HEK293 (cell line): Measurements from ENCODE around the gene ERF.

Experiments
- GLI4 ChIP-seq: fragments of 450-650 bp; formaldehyde crosslinking; IDR thresholded peaks from 2 replicates; pipeline ENCODE4 v1.5.1; 2016; ENCODE audit warnings: missing biosample characterization, missing genetic modification characterization
- KLF1 ChIP-seq: fragments of 450-650 bp; formaldehyde crosslinking; IDR thresholded peaks from 2 replicates; pipeline ENCODE4 v1.5.1; 2016; ENCODE audit warnings: missing biosample characterization, missing genetic modification characterization
- PRDM1 ChIP-seq: fragments of 450-650 bp; formaldehyde crosslinking; IDR thresholded peaks from 2 replicates; pipeline ENCODE4; 2016; ENCODE audit warnings: missing biosample characterization, missing genetic modification characterization
- PRDM6 ChIP-seq: fragments of 450-650 bp; formaldehyde crosslinking; IDR thresholded peaks from 2 replicates; pipeline ENCODE4 v1.5.1; 2017; ENCODE audit warnings: missing biosample characterization, missing genetic modification characterization
- REST ChIP-seq: fragments of 450-650 bp; formaldehyde crosslinking; IDR thresholded peaks from 2 replicates; pipeline ENCODE4 v1.5.1; 2016; ENCODE audit warnings: missing biosample characterization, missing genetic modification characterization
- SP3 ChIP-seq: fragments of 450-650 bp; formaldehyde crosslinking; IDR thresholded peaks from 2 replicates; pipeline ENCODE4 v1.5.1; 2016; ENCODE audit warnings: missing biosample characterization, missing genetic modification characterization
- SP7 ChIP-seq: fragments of 450-650 bp; formaldehyde crosslinking; IDR thresholded peaks from 2 replicates; pipeline ENCODE4 v1.5.1; 2016; ENCODE audit warnings: missing biosample characterization, missing genetic modification characterization
- WT1 ChIP-seq: fragments of 450-650 bp; formaldehyde crosslinking; IDR thresholded peaks from 2 replicates; pipeline ENCODE4 v1.5.1; 2016; ENCODE audit warnings: missing biosample characterization, missing genetic modification characterization
- ZBTB7A ChIP-seq: fragments of 450-650 bp; formaldehyde crosslinking; IDR thresholded peaks from 2 replicates; pipeline ENCODE4 v1.5.1; 2016; ENCODE audit warnings: low read depth, missing biosample characterization, missing genetic modification characterization
- ZEB2 ChIP-seq: fragments of 450-650 bp; formaldehyde crosslinking; IDR thresholded peaks from 2 replicates; pipeline ENCODE4 v1.5.1; 2016; ENCODE audit warnings: missing biosample characterization, missing genetic modification characterization
- ZNF155 ChIP-seq: fragments of 450-650 bp; formaldehyde crosslinking; IDR thresholded peaks from 2 replicates; pipeline ENCODE4 v1.5.1; 2016; ENCODE audit warnings: missing biosample characterization, missing genetic modification characterization
- ZNF23 ChIP-seq: fragments of 450-650 bp; formaldehyde crosslinking; IDR thresholded peaks from 2 replicates; pipeline ENCODE4 v1.5.1; 2016; ENCODE audit warnings: missing biosample characterization, missing genetic modification characterization, borderline replicate concordance
- ZNF239 ChIP-seq: fragments of 450-650 bp; formaldehyde crosslinking; IDR thresholded peaks from 2 replicates; pipeline ENCODE4 v1.5.1; 2016; ENCODE audit warnings: missing biosample characterization, missing genetic modification characterization
- ZNF391 ChIP-seq: fragments of 450-650 bp; formaldehyde crosslinking; IDR thresholded peaks from 2 replicates; pipeline ENCODE4 v1.5.1; 2016; ENCODE audit warnings: low read depth, missing biosample characterization, missing genetic modification characterization, borderline replicate concordance
- ZNF433 ChIP-seq: fragments of 450-650 bp; formaldehyde crosslinking; IDR thresholded peaks from 2 replicates; pipeline ENCODE4 v1.5.1; 2016; ENCODE audit warnings: missing biosample characterization, missing genetic modification characterization, low read depth
- ZNF48 ChIP-seq: fragments of 450-650 bp; formaldehyde crosslinking; IDR thresholded peaks from 2 replicates; pipeline ENCODE4 v1.5.1; 2016; ENCODE audit warnings: missing biosample characterization, missing genetic modification characterization
- ZNF530 ChIP-seq: fragments of 450-650 bp; formaldehyde crosslinking; IDR thresholded peaks from 2 replicates; pipeline ENCODE4 v1.5.1; 2016; ENCODE audit warnings: low read depth, missing biosample characterization, missing genetic modification characterization
- ZNF596 ChIP-seq: fragments of 450-650 bp; IDR thresholded peaks from 2 replicates; pipeline ENCODE4 v1.5.0; 2018; ENCODE audit warnings: missing biosample characterization, mild to moderate bottlenecking, missing genetic modification characterization, moderate library complexity
- ZNF610 ChIP-seq: fragments of 450-650 bp; formaldehyde crosslinking; IDR thresholded peaks from 2 replicates; pipeline ENCODE4 v1.5.1; 2016; ENCODE audit warnings: missing biosample characterization, missing genetic modification characterization, borderline replicate concordance
- ZNF658 ChIP-seq: fragments of 450-650 bp; formaldehyde crosslinking; IDR thresholded peaks from 2 replicates; pipeline ENCODE4; 2016; ENCODE audit warnings: missing biosample characterization, missing genetic modification characterization
- ZSCAN18 ChIP-seq: fragments of 450-650 bp; formaldehyde crosslinking; IDR thresholded peaks from 2 replicates; pipeline ENCODE4 v1.5.1; 2016; ENCODE audit warnings: missing biosample characterization, missing genetic modification characterization
- TF ChIP-seq, protein P1 (sequence below): fragments of 450-650 bp; formaldehyde crosslinking; conservative IDR thresholded peaks from 2 replicates; pipeline ENCODE4 v1.5.1; 2016; ENCODE audit warnings: low read depth, missing biosample characterization, missing genetic modification characterization
- TF ChIP-seq, protein P2 (sequence below): fragments of 450-650 bp; formaldehyde crosslinking; IDR thresholded peaks from 2 replicates; pipeline ENCODE4 v1.5.1; 2017; ENCODE audit warnings: missing biosample characterization, missing genetic modification characterization
- TF ChIP-seq, protein P3 (sequence below): IDR thresholded peaks from 2 replicates; pipeline ENCODE4 v1.6.1; 2011; ENCODE audit warnings: mild to moderate bottlenecking, low read depth, low read length, borderline replicate concordance

ERF gene

DNA sequence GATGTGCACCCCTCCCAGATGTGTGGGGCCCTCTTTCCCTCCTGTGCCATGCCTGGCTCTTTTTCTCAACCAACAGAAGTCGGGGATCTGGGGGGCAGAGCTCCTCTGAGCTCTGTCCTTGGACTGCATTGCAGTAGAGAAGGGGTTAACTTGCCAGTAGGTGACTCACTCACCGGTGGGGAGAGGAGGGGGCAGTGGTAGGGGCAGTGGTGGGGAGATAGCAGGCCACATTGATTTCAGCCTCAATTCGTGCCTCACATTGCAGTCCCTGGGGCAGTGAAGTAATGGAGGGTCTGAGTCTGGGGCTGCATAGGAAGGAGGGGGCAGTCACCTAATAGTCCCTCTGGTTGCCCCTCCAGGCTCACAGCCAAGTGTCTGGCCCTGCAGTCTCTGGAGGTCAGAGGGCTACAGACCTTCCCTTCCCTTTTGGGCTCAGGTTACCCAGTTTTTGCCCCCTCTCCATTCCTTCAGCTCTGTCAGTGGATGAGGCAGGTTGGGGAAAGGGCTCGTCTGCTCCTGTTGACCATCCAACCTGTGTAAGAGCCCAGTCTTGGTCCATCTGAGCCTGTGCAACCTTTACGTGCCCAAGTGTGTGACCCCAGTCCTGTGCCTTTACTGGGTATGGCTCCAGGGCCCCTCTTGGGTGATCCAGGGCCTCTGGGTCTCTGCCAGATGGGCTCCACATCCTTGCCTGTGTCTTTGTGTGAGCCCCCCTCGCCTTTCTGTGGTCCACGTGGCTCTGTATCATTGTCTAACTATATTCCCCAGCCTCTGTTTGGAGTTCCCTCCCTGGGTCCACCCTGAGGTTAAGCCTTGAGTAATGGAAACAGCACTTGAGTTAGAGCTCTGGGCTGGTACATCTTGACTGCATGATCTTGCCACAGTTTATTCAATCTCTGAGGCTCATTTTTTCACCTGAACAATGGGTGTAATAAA, 27.2 kb upstream of the ERF start (continued):
- TF ChIP-seq REST (tag by site-specific recombination), result no peak
- no peak for TF ChIP-seq ZSCAN18 (tag by site-specific recombination)
- 0 out of 2 replicates have a peak, but pooled peaks have one; percentile 18 for TF ChIP-seq ZNF610 (tag by site-specific recombination)
- no peak for TF ChIP-seq PRDM1 (tag by site-specific recombination)
- no peak for TF ChIP-seq ZNF433
- TF ChIP-seq ZEB2 (tag by site-specific recombination), result peak; percentile 86
- TF ChIP-seq ZNF391 (tag by site-specific recombination), result peak; percentile 67; the same call in 1 of the 2 replicates
- no peak for TF ChIP-seq ZNF530 (tag by site-specific recombination)
- TF ChIP-seq, protein P1, sequence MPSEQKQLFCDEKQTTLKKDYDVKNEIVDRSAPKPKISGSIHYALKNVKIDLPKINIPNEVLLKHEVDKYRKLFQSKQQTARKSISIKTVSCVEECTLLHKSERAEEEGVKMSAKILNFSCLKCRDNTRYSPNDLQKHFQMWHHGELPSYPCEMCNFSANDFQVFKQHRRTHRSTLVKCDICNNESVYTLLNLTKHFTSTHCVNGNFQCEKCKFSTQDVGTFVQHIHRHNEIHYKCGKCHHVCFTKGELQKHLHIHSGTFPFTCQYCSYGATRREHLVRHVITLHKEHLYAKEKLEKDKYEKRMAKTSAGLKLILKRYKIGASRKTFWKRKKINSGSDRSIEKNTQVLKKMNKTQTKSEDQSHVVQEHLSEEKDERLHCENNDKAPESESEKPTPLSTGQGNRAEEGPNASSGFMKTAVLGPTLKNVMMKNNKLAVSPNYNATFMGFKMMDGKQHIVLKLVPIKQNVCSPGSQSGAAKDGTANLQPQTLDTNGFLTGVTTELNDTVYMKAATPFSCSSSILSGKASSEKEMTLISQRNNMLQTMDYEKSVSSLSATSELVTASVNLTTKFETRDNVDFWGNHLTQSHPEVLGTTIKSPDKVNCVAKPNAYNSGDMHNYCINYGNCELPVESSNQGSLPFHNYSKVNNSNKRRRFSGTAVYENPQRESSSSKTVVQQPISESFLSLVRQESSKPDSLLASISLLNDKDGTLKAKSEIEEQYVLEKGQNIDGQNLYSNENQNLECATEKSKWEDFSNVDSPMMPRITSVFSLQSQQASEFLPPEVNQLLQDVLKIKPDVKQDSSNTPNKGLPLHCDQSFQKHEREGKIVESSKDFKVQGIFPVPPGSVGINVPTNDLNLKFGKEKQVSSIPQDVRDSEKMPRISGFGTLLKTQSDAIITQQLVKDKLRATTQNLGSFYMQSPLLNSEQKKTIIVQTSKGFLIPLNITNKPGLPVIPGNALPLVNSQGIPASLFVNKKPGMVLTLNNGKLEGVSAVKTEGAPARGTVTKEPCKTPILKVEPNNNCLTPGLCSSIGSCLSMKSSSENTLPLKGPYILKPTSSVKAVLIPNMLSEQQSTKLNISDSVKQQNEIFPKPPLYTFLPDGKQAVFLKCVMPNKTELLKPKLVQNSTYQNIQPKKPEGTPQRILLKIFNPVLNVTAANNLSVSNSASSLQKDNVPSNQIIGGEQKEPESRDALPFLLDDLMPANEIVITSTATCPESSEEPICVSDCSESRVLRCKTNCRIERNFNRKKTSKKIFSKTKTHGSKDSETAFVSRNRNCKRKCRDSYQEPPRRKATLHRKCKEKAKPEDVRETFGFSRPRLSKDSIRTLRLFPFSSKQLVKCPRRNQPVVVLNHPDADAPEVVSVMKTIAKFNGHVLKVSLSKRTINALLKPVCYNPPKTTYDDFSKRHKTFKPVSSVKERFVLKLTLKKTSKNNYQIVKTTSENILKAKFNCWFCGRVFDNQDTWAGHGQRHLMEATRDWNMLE, result no peak; the same call in 1 of the 2 replicates
- TF ChIP-seq ZNF239 (tag by site-specific recombination), result no peak
- TF ChIP-seq GLI4, result no peak
- no peak for TF ChIP-seq PRDM6 (tag by site-specific recombination)
- TF ChIP-seq ZBTB7A, result no peak
- no peak for TF ChIP-seq WT1
- peak; percentile 70; the same call in 1 of the 2 replicates for TF ChIP-seq SP7 (tag by site-specific recombination)
- TF ChIP-seq, protein P2, sequence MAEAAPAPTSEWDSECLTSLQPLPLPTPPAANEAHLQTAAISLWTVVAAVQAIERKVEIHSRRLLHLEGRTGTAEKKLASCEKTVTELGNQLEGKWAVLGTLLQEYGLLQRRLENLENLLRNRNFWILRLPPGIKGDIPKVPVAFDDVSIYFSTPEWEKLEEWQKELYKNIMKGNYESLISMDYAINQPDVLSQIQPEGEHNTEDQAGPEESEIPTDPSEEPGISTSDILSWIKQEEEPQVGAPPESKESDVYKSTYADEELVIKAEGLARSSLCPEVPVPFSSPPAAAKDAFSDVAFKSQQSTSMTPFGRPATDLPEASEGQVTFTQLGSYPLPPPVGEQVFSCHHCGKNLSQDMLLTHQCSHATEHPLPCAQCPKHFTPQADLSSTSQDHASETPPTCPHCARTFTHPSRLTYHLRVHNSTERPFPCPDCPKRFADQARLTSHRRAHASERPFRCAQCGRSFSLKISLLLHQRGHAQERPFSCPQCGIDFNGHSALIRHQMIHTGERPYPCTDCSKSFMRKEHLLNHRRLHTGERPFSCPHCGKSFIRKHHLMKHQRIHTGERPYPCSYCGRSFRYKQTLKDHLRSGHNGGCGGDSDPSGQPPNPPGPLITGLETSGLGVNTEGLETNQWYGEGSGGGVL (tag by site-specific recombination), result peak; percentile 98
- no peak for TF ChIP-seq SP3
- TF ChIP-seq, protein P3, sequence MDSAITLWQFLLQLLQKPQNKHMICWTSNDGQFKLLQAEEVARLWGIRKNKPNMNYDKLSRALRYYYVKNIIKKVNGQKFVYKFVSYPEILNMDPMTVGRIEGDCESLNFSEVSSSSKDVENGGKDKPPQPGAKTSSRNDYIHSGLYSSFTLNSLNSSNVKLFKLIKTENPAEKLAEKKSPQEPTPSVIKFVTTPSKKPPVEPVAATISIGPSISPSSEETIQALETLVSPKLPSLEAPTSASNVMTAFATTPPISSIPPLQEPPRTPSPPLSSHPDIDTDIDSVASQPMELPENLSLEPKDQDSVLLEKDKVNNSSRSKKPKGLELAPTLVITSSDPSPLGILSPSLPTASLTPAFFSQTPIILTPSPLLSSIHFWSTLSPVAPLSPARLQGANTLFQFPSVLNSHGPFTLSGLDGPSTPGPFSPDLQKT, result no peak
- TF ChIP-seq ZNF48, result no peak
- no peak for TF ChIP-seq ZNF155 (tag by site-specific recombination)
- TF ChIP-seq ZNF658, result no peak
- no peak for TF ChIP-seq ZNF596 (tag by site-specific recombination)
- no peak for TF ChIP-seq ZNF23 (tag by site-specific recombination)
- peak; percentile 70 for TF ChIP-seq KLF1 (tag by site-specific recombination)
